H1 (cell line): Measurements from ENCODE around the gene ASB4. TPM values are rescaled to one million over a fixed set of nuclear protein-coding genes. Genes with fewer than 3 reads are reported as not detected.

Experiments
- CTCF ChIA-PET: fragments of 300-600 bp; sonication (Branson Sonifier 250); formaldehyde crosslinking; loops from one replicate; lab custom pipeline; 2021; ENCODE audit not compliant: partially characterized antibody; lab: Charles Lee
- POLR2A ChIA-PET: fragments of 300-600 bp; sonication (Branson Sonifier 250); formaldehyde crosslinking; loops from one replicate; lab custom pipeline; 2021; ENCODE audit warnings: inconsistent platforms; ENCODE audit not compliant: partially characterized antibody; lab: Charles Lee
- DNase-seq, 2 experiments: peaks; one replicate each; pipeline versions ENCODE4 v3.0.0 to v3.0.0-alpha.2; 2010 to 2022; ENCODE audit warnings: low spot score in 2 of 2, low read depth in 1 of 2, mixed read lengths in 1 of 2
- FAIRE-seq: peaks from 2 replicates; lab custom pipeline; 2011; peaks lifted over from hg19 to GRCh38; lab: Jason Lieb, UNC
- H2AFZ ChIP-seq: 2 replicates; pipeline ENCODE4 v1.8.1; 2012; ENCODE audit warnings: low read length, inconsistent platforms
- H2AK5ac ChIP-seq: 2 replicates; pipeline ENCODE4 v1.6.1; 2013; ENCODE audit warnings: low read depth, low read length
- H2BK120ac ChIP-seq: replicated peaks from 2 replicates; pipeline ENCODE3; 2013; ENCODE audit warnings: low read depth, low read length, inconsistent platforms
- H2BK12ac ChIP-seq: 2 replicates; pipeline ENCODE4 v1.6.1; 2013; ENCODE audit warnings: low read depth, low read length
- H2BK15ac ChIP-seq: 2 replicates; pipeline ENCODE4 v1.6.1; 2013; ENCODE audit warnings: low read length
- H2BK20ac ChIP-seq: 2 replicates; pipeline ENCODE4 v1.6.1; 2013; ENCODE audit warnings: low read length
- H2BK5ac ChIP-seq: 2 replicates; pipeline ENCODE4 v1.6.1; 2013; ENCODE audit warnings: low read depth, low read length
- H3K14ac ChIP-seq: 2 replicates; pipeline ENCODE4 v1.6.1; 2013; ENCODE audit warnings: inconsistent platforms; ENCODE audit not compliant: insufficient read length
- H3K18ac ChIP-seq: 2 replicates; pipeline ENCODE4 v1.6.1; 2013; ENCODE audit warnings: low read length; ENCODE audit errors: extremely low read depth
- H3K23ac ChIP-seq: 2 replicates; pipeline ENCODE4 v1.6.1; 2013; ENCODE audit warnings: inconsistent platforms; ENCODE audit not compliant: insufficient read length
- H3K23me2 ChIP-seq: 2 replicates; pipeline ENCODE4 v1.6.1; 2013; ENCODE audit warnings: low read depth, low read length
- H3K27ac ChIP-seq: 2 replicates; pipeline ENCODE4 v1.6.1; 2011; ENCODE audit warnings: low read depth, low read length, inconsistent platforms
- H3K27me3 ChIP-seq, 4 experiments: replicated peaks in 1 of 4; 1 replicate in 1 of 4; 2 replicates in 3 of 4; pipeline versions ENCODE4 v1.6.1 to v1.8.1; 2011 to 2013; ENCODE audit warnings: low read length in 3 of 4, mild to moderate bottlenecking in 3 of 4, inconsistent platforms in 2 of 4, mixed read lengths in 2 of 4, moderate library complexity in 1 of 4; ENCODE audit not compliant: control insufficient read depth in 3 of 4, insufficient read depth in 3 of 4; ENCODE audit errors: extremely low read depth in 1 of 4
- H3K36me3 ChIP-seq, 4 experiments: 2 replicates each; pipeline versions ENCODE4 v1.6.1 to v1.8.1; 2011 to 2013; ENCODE audit warnings: mild to moderate bottlenecking in 4 of 4, low read length in 3 of 4, moderate library complexity in 2 of 4, control low read depth in 1 of 4, inconsistent platforms in 1 of 4; ENCODE audit not compliant: insufficient read depth in 4 of 4, control insufficient read depth in 2 of 4
- H3K4ac ChIP-seq: replicated peaks from 2 replicates; pipeline ENCODE3; 2013; ENCODE audit warnings: low read length, low read depth, mixed read lengths, inconsistent platforms; ENCODE audit not compliant: insufficient read length
- H3K4me1 ChIP-seq, 4 experiments: replicated peaks in 1 of 4; 1 replicate in 1 of 4; 2 replicates in 3 of 4; pipeline versions ENCODE4 v1.6.1 to v1.8.1; 2011 to 2013; ENCODE audit warnings: low read length in 3 of 4, inconsistent platforms in 2 of 4, mixed read lengths in 1 of 4; ENCODE audit not compliant: insufficient read depth in 4 of 4, control insufficient read depth in 3 of 4
- H3K4me2 ChIP-seq, 2 experiments: 2 replicates each; pipeline versions ENCODE4 v1.6.1 to v1.8.1; 2011 to 2013; ENCODE audit warnings: low read depth in 2 of 2, low read length in 2 of 2, control low read depth in 1 of 2, inconsistent platforms in 1 of 2, mild to moderate bottlenecking in 1 of 2; ENCODE audit not compliant: insufficient read depth in 1 of 2
- H3K4me3 ChIP-seq, 4 experiments: fragments of 200-600, 300-600 bp in 1 of 4; sonication (generic), shearing (Covaris generic), sonication (Bioruptor Twin) in 1 of 4; 2 replicates each; pipeline versions ENCODE4 v1.5.1 to v1.8.1; 2011 to 2016; ENCODE audit warnings: low read length in 4 of 4, low read depth in 3 of 4, control low read depth in 2 of 4, inconsistent platforms in 2 of 4, mild to moderate bottlenecking in 2 of 4, mixed read lengths in 1 of 4, moderate library complexity in 1 of 4; ENCODE audit not compliant: insufficient read depth in 2 of 4; ENCODE audit errors: extremely low read depth in 1 of 4
- H3K56ac ChIP-seq: replicated peaks from 2 replicates; pipeline ENCODE3; 2013; ENCODE audit warnings: low read depth, mild to moderate bottlenecking, mixed read lengths, low read length, inconsistent platforms; ENCODE audit not compliant: insufficient read length
- H3K79me1 ChIP-seq: 2 replicates; pipeline ENCODE4 v1.6.1; 2013; ENCODE audit warnings: low read depth, low read length, control low read depth
- H3K79me2 ChIP-seq, 2 experiments: 2 replicates each; pipeline versions ENCODE4 v1.6.1 to v1.8.1; 2012 to 2013; ENCODE audit warnings: low read length in 2 of 2, mild to moderate bottlenecking in 2 of 2, inconsistent platforms in 1 of 2; ENCODE audit not compliant: insufficient read depth in 2 of 2, control insufficient read depth in 1 of 2
- H3K9ac ChIP-seq, 4 experiments: replicated peaks in 1 of 4; 1 replicate in 1 of 4; 2 replicates in 3 of 4; pipeline versions ENCODE4 v1.6.1 to v1.8.1; 2011 to 2013; ENCODE audit warnings: low read depth in 3 of 4, low read length in 3 of 4, control low read depth in 2 of 4, mild to moderate bottlenecking in 2 of 4, moderate library complexity in 2 of 4, inconsistent platforms in 1 of 4; ENCODE audit errors: extremely low read depth in 1 of 4
- H3K9me3 ChIP-seq, 2 experiments: 2 replicates each; pipeline versions ENCODE4 v1.6.1 to v1.8.1; 2012 to 2013; ENCODE audit warnings: mild to moderate bottlenecking in 2 of 2, moderate library complexity in 2 of 2, control low read depth in 1 of 2, inconsistent platforms in 1 of 2, low read depth in 1 of 2, low read length in 1 of 2, mixed read lengths in 1 of 2; ENCODE audit not compliant: insufficient read depth in 2 of 2
- H4K20me1 ChIP-seq, 2 experiments: replicated peaks in 1 of 2; 2 replicates each; pipeline versions ENCODE3 to v1.8.1; 2011 to 2013; ENCODE audit warnings: inconsistent platforms in 2 of 2, low read length in 2 of 2, mild to moderate bottlenecking in 1 of 2; ENCODE audit not compliant: insufficient read depth in 2 of 2, control insufficient read depth in 1 of 2
- H4K5ac ChIP-seq: 2 replicates; pipeline ENCODE4 v1.6.1; 2013; ENCODE audit warnings: low read length, low read depth, mixed read lengths, inconsistent platforms; ENCODE audit not compliant: insufficient read length
- H4K8ac ChIP-seq: 2 replicates; pipeline ENCODE4 v1.8.0; 2013; ENCODE audit warnings: mild to moderate bottlenecking, moderate library complexity, low read length, inconsistent platforms; ENCODE audit not compliant: insufficient read depth; ENCODE audit errors: extremely low read depth
- H4K91ac ChIP-seq: replicated peaks from 2 replicates; pipeline ENCODE3; 2013; ENCODE audit warnings: low read length, mixed read lengths, inconsistent platforms; ENCODE audit not compliant: insufficient read length
- ATF2 ChIP-seq: IDR thresholded peaks from 2 replicates; pipeline ENCODE4 v1.6.1; 2012; ENCODE audit warnings: low read length, inconsistent platforms
- BRCA1 ChIP-seq: IDR thresholded peaks from 2 replicates; pipeline ENCODE4 v1.6.1; 2012; ENCODE audit warnings: low read depth, low read length, improper control_type of control experiment
- CEBPB ChIP-seq: IDR thresholded peaks from 2 replicates; pipeline ENCODE4 v1.6.1; 2012; ENCODE audit warnings: low read depth, low read length
- CHD1 ChIP-seq: IDR thresholded peaks from 2 replicates; pipeline ENCODE4 v1.6.1; 2012; ENCODE audit warnings: low read depth, low read length, improper control_type of control experiment
- E2F6 ChIP-seq: IDR thresholded peaks from 2 replicates; pipeline ENCODE4 v1.6.1; 2012; ENCODE audit warnings: inconsistent platforms
- SAP30 ChIP-seq: fragments of 300-600 bp; sonication (generic); IDR thresholded peaks from 2 replicates; pipeline ENCODE4 v1.7.1; 2012; ENCODE audit warnings: low read length, moderate library complexity, mild to moderate bottlenecking, inconsistent platforms; ENCODE audit not compliant: insufficient read depth, insufficient replicate concordance
- SIX5 ChIP-seq: IDR thresholded peaks from 2 replicates; pipeline ENCODE4 v1.6.1; 2011; ENCODE audit warnings: mild to moderate bottlenecking, low read depth, low read length
- SP4 ChIP-seq: IDR thresholded peaks from 2 replicates; pipeline ENCODE4 v1.6.1; 2012; ENCODE audit warnings: low read length, inconsistent platforms
- TAF7 ChIP-seq: optimal IDR thresholded peaks from 2 replicates; pipeline ENCODE3; 2011; ENCODE audit warnings: low read depth, mild to moderate bottlenecking, inconsistent platforms, low read length, moderate library complexity, borderline replicate concordance
- WGBS, 2 experiments: shearing (Covaris generic) in 1 of 2; methylation state at CpG; one replicate each; pipeline versions ENCODE4 v1.1.6 to v1.1.7; 2013 to 2015; ENCODE audit warnings: low lambda C conversion rate in 2 of 2, mixed read lengths in 2 of 2, inconsistent platforms in 1 of 2, low coverage in 1 of 2, missing lambda C conversion rate in 1 of 2; ENCODE audit not compliant: insufficient replicate concordance in 2 of 2, insufficient coverage in 1 of 2, insufficient read length in 1 of 2; ENCODE audit errors: extremely low coverage in 1 of 2, missing lambda C conversion rate in 1 of 2; 5-methylcytosine and 5-hydroxymethylcytosine counted together
- polyA plus RNA-seq, 7 experiments: library from polyadenylated mRNA; depleted of rRNA in 3 of 7; stranded (reverse) in 5 of 7; unstranded in 2 of 7; fragments of >200 nt in 5 of 7; fragments of 200-250 nt in 2 of 7; gene quantifications; 1 replicate in 5 of 7; 2 replicates in 1 of 7; 4 replicates in 1 of 7; pipeline versions ENCODE4 v1.2.1 to v1.2.3, GENCODE V29; 2011 to 2013; ENCODE audit warnings: missing spikeins in 2 of 7, mixed read lengths in 2 of 7
- total RNA-seq: library from RNA; stranded (reverse); fragmentation: NEBNext Ultra II Directional; extraction: Animal tissue kit (Norgen Biotek cat#: 25700); gene quantifications from 2 replicates; pipeline ENCODE4 v1.2.1, GENCODE V29; 2021

ASB4 gene
- total and polyA plus RNA-seq, 2 of the 8 experiments (the other 6 are each of a cell fraction or from before 2014, with no cell fraction given), result not detected

GRCh38 chr7:95569720-95570119 is 84.0 kb downstream of the ASB4 start:
- CTCF ChIA-PET, result interaction anchor here (0.6 to 1.7 kb wide), 4 partner anchors 7 to 59 kb away, joined by 3 to 8 read pairs (median 4); no protein-coding TSS in a partner anchor
- no peaks in the 10 kb centered on the region for H3K79me2 ChIP-seq
- WGBS, 2 experiments, result 86 to 100% methylated on average over 1 to 2 of the region's 2 CpGs
- POLR2A ChIA-PET, result no interaction called here
- no peak overlapping the region for H4K91ac ChIP-seq
- TF ChIP-seq SIX5 (no peak), BRCA1 (no peak), TAF7 (no peak), ATF2 (no peak), SAP30 (no peak), CHD1 (no peak), SP4 (no peak), E2F6 (no peak), CEBPB (no peak)
- no peak overlapping the region for H2BK20ac ChIP-seq
- no peaks in the 10 kb centered on the region for H3K4me1 ChIP-seq
- H3K4me2 ChIP-seq, result no peak overlapping the region
- no peak overlapping the region for H3K27ac ChIP-seq
- H4K8ac ChIP-seq, result no peak overlapping the region
- no peaks in the 10 kb centered on the region for H3K27me3 ChIP-seq
- no peaks in the 10 kb centered on the region for H3K23me2 ChIP-seq
- no peak for DNase-seq
- no peak overlapping the region for H3K4me3 ChIP-seq
- no peaks in the 10 kb centered on the region for H3K36me3 ChIP-seq
- no peak overlapping the region for H3K18ac ChIP-seq
- no peak overlapping the region for H4K5ac ChIP-seq
- no peak overlapping the region for H2BK15ac ChIP-seq
- H3K23ac ChIP-seq, result no peak overlapping the region
- no peaks in the 10 kb centered on the region for H4K20me1 ChIP-seq
- no peak overlapping the region for H3K56ac ChIP-seq
- H3K9me3 ChIP-seq, result no peaks in the 10 kb centered on the region
- H2BK5ac ChIP-seq, result no peak overlapping the region
- no peak overlapping the region for H2AFZ ChIP-seq
- FAIRE-seq, result no peak
- H3K14ac ChIP-seq, result no peak overlapping the region
- no peak overlapping the region for H2AK5ac ChIP-seq
- no peaks in the 10 kb centered on the region for H3K79me1 ChIP-seq
- H3K4ac ChIP-seq, result no peak overlapping the region
- H2BK120ac ChIP-seq, result no peak overlapping the region
- no peak overlapping the region for H3K9ac ChIP-seq
- H2BK12ac ChIP-seq, result no peak overlapping the region
